Keratinocyte (primary cell): ENCODE measurements around the gene MICA. TPM values are rescaled to one million over a fixed set of nuclear protein-coding genes. Genes with fewer than 3 reads are reported as not detected.

ENCODE experiments used
- DNase-seq: peaks from one replicate; pipeline ENCODE4 v3.0.0-alpha.2; 2011; ENCODE audit warnings: low read depth, missing footprints, low spot score
- FAIRE-seq: peaks from 2 replicates; lab custom pipeline; 2011; peaks lifted over from hg19 to GRCh38; lab: Jason Lieb, UNC
- H2AFZ ChIP-seq: 2 replicates; pipeline ENCODE4 v1.6.0; 2012; ENCODE audit warnings: low read length, control low read depth, inconsistent platforms; ENCODE audit not compliant: control insufficient read depth
- H3K27ac ChIP-seq: 2 replicates; pipeline ENCODE4 v1.5.1; 2011; ENCODE audit warnings: low read length; ENCODE audit not compliant: control insufficient read depth, insufficient read depth
- H3K27me3 ChIP-seq: 3 replicates; pipeline ENCODE4 v1.6.0; 2011; ENCODE audit warnings: low read length; ENCODE audit not compliant: control insufficient read depth, insufficient read depth; ENCODE audit errors: extremely low read depth
- H3K36me3 ChIP-seq, 2 experiments: 2 replicates in 1 of 2; 3 replicates in 1 of 2; pipeline ENCODE4 v1.5.1; 2011; ENCODE audit warnings: low read length in 2 of 2, mild to moderate bottlenecking in 1 of 2; ENCODE audit not compliant: control insufficient read depth in 2 of 2, insufficient read depth in 2 of 2; ENCODE audit errors: extremely low read depth in 1 of 2
- H3K4me1 ChIP-seq: 3 replicates; pipeline ENCODE4 v1.5.1; 2011; ENCODE audit warnings: low read length; ENCODE audit not compliant: control insufficient read depth, insufficient read depth; ENCODE audit errors: extremely low read depth
- H3K4me2 ChIP-seq: 3 replicates; pipeline ENCODE4 v1.6.0; 2011; ENCODE audit warnings: low read depth, low read length; ENCODE audit not compliant: control insufficient read depth, insufficient read depth; ENCODE audit errors: extremely low read depth
- H3K4me3 ChIP-seq, 3 experiments: fragments of 200-600 bp in 1 of 3; sonication (generic) in 1 of 3; 2 replicates in 2 of 3; 3 replicates in 1 of 3; pipeline ENCODE4 v1.5.1; 2011 to 2016; ENCODE audit warnings: low read length in 3 of 3, mild to moderate bottlenecking in 3 of 3, control low read depth in 2 of 3, inconsistent platforms in 1 of 3, low read depth in 1 of 3, mixed read lengths in 1 of 3, mixed run types in 1 of 3, moderate library complexity in 1 of 3; ENCODE audit not compliant: control insufficient read depth in 2 of 3, insufficient read depth in 2 of 3; ENCODE audit errors: extremely low read depth in 1 of 3
- H3K79me2 ChIP-seq: 2 replicates; pipeline ENCODE4 v1.6.0; 2012; ENCODE audit warnings: low read length; ENCODE audit not compliant: control insufficient read depth, insufficient read depth
- H3K9ac ChIP-seq: 3 replicates; pipeline ENCODE4 v1.6.0; 2011; ENCODE audit warnings: low read length; ENCODE audit not compliant: control insufficient read depth, insufficient read depth; ENCODE audit errors: extremely low read depth
- H3K9me1 ChIP-seq: 3 replicates; pipeline ENCODE4 v1.6.0; 2011; ENCODE audit warnings: low read length; ENCODE audit not compliant: control insufficient read depth, insufficient read depth; ENCODE audit errors: extremely low read depth
- H3K9me3 ChIP-seq: 2 replicates; pipeline ENCODE4 v1.5.1; 2012; ENCODE audit warnings: low read depth, low read length; ENCODE audit not compliant: control insufficient read depth
- H4K20me1 ChIP-seq: 3 replicates; pipeline ENCODE4 v1.6.0; 2011; ENCODE audit warnings: low read length; ENCODE audit not compliant: control insufficient read depth, insufficient read depth; ENCODE audit errors: extremely low read depth
- EZH2 ChIP-seq: IDR thresholded peaks from one replicate; pipeline ENCODE4 v1.6.1; 2012; ENCODE audit warnings: inconsistent platforms, mild to moderate bottlenecking, low read length, moderate library complexity
- dilution Hi-C: fragments of 300-500 bp; cut with MboI; formaldehyde crosslinking; loops from one replicate; pipeline ENCODE4 v1.7.0; 2020; ENCODE audit warnings: low sequenced_read_pairs; ENCODE audit not compliant: extremely low pct_ligation_motif_present
- polyA plus RNA-seq, 5 experiments: library from polyadenylated mRNA; depleted of rRNA in 3 of 5; stranded (reverse) in 3 of 5; stranded (forward) in 1 of 5; unstranded in 1 of 5; fragments of >200 nt; gene quantifications; 1 replicate in 1 of 5; 2 replicates in 3 of 5; 3 replicates in 1 of 5; pipeline versions ENCODE4 v1.2.1 to v1.2.3, GENCODE V29; 2011 to 2012; ENCODE audit warnings: missing spikeins in 2 of 5, low read depth in 1 of 5, low replicate concordance in 1 of 5
- TF ChIP-seq, protein P1 (sequence below), 3 experiments: IDR thresholded peaks in 1 of 3; conservative IDR thresholded peaks in 1 of 3; optimal IDR thresholded peaks in 1 of 3; 2 replicates in 2 of 3; 3 replicates in 1 of 3; pipeline versions ENCODE3 to v1.5.1; 2011; ENCODE audit warnings: low read length in 3 of 3, mild to moderate bottlenecking in 3 of 3, moderate library complexity in 2 of 3, control low read depth in 1 of 3, inconsistent platforms in 1 of 3; ENCODE audit not compliant: insufficient read depth in 2 of 3; ENCODE audit errors: extremely low read depth in 1 of 3

Gene MICA
- polyA plus RNA-seq, 1 donor (not counting 4 experiments of a cell fraction or from before 2014, with no cell fraction given): 59.9 TPM

GRCh38 chr6:31381666-31382065, 21.7 kb upstream of the MICA start:
- Histone ChIP-seq H3K79me2 (no peaks in the 10 kb centered on the region), H3K9me1 (no peaks in the 10 kb centered on the region), H3K4me1 (peaks cover 3% of the 10 kb centered on the region), H3K36me3 (no peaks in the 10 kb centered on the region), H3K27me3 (peaks cover 18% of the 10 kb centered on the region), H3K4me3 (no peak overlapping the region), H3K9ac (no peak overlapping the region), H4K20me1 (no peaks in the 10 kb centered on the region), H3K4me2 (no peak overlapping the region), H2AFZ (no peak overlapping the region), H3K9me3 (no peaks in the 10 kb centered on the region), H3K27ac (no peak overlapping the region)
- dilution Hi-C loops: no loop called here
- DNase-seq (no peak), FAIRE-seq (no peak)
- no peak for TF ChIP-seq EZH2
- TF ChIP-seq, protein P1, sequence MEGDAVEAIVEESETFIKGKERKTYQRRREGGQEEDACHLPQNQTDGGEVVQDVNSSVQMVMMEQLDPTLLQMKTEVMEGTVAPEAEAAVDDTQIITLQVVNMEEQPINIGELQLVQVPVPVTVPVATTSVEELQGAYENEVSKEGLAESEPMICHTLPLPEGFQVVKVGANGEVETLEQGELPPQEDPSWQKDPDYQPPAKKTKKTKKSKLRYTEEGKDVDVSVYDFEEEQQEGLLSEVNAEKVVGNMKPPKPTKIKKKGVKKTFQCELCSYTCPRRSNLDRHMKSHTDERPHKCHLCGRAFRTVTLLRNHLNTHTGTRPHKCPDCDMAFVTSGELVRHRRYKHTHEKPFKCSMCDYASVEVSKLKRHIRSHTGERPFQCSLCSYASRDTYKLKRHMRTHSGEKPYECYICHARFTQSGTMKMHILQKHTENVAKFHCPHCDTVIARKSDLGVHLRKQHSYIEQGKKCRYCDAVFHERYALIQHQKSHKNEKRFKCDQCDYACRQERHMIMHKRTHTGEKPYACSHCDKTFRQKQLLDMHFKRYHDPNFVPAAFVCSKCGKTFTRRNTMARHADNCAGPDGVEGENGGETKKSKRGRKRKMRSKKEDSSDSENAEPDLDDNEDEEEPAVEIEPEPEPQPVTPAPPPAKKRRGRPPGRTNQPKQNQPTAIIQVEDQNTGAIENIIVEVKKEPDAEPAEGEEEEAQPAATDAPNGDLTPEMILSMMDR (optimal IDR thresholded peaks at IDR 0.05 in 1 of 3, IDR thresholded peaks at IDR 0.05 in 1 of 3, conservative IDR thresholded peaks at IDR 0.05 in 1 of 3; ENCODE audit: extremely low read depth in 1 of 3, insufficient read depth in 2 of 3, low read length in 3 of 3): no peak

GRCh38 chr6:31383149-31383548, 20.2 kb upstream of the MICA start:
- no peaks in the 10 kb centered on the region for H3K79me2 ChIP-seq
- FAIRE-seq (no peak), DNase-seq (no peak)
- H3K36me3 ChIP-seq: no peaks in the 10 kb centered on the region
- H3K4me2 ChIP-seq: no peak overlapping the region
- no peak overlapping the region for H3K27ac ChIP-seq
- no peaks in the 10 kb centered on the region for H3K9me3 ChIP-seq
- H3K4me1 ChIP-seq: peaks cover 4% of the 10 kb centered on the region
- H3K4me3 ChIP-seq: no peak overlapping the region
- TF ChIP-seq, protein P1 (optimal IDR thresholded peaks at IDR 0.05 in 1 of 3, IDR thresholded peaks at IDR 0.05 in 1 of 3, conservative IDR thresholded peaks at IDR 0.05 in 1 of 3; ENCODE audit: extremely low read depth in 1 of 3, insufficient read depth in 2 of 3, low read length in 3 of 3): no peak
- no peak for TF ChIP-seq EZH2
- H3K9ac ChIP-seq: no peak overlapping the region
- dilution Hi-C loops: no loop called here
- H2AFZ ChIP-seq: no peak overlapping the region
- H3K9me1 ChIP-seq: no peaks in the 10 kb centered on the region
- H3K27me3 ChIP-seq: peaks cover 18% of the 10 kb centered on the region
- no peaks in the 10 kb centered on the region for H4K20me1 ChIP-seq
